Heart left ventricle (tissue), 13 donors: Measurements from ENCODE around the gene RRAGC.

Source experiments
- POLR2A ChIP-seq, 2 donors: fragments of 450-650 bp; IDR thresholded peaks; one replicate each; pipeline ENCODE4 v1.6.1; 2017; ENCODE audit warnings: antibody characterized with exemption in 2 of 2, mild to moderate bottlenecking in 2 of 2, moderate library complexity in 2 of 2
- TF ChIP-seq, protein P1 (sequence below), 12 donors: fragments of 200-600 bp; sonication (generic) in 4 of 12; IDR thresholded peaks; one replicate each; pipeline versions ENCODE4 v1.5.0 to v1.8.0; 2018 to 2022; ENCODE audit warnings: antibody characterized with exemption in 12 of 12, mild to moderate bottlenecking in 5 of 12
- donor health status: ischemic (EF 13 %, LVEDD 7.1; RV severe dilation, severe dysfunction).
- donor health status: DM: no; HTN: yes; CAD: no.
- donor health status: DM: no; HTN: no; CAD: no.
- donor health status: ischemic (EF 25% LVEDD 6.9; RV normal size, moderate dysfunction).
- donor health status: ischemic (EF 25% LVEDD 5.7; RV mildly dilated, moderate dysfunction).
- donor health status: ischemic (EF 35%, LVEDD 5.7; RV mildly dilated, moderate dysfunction).
- donor health status: nonischemic (EF 11% LVEDD 7.7; RV severe dilation, severe dysfunction).
- donor health status: DM: yes; HTN: yes; CAD: no.
- donor health status: PGD.
- donor health status: ischemic (EF 29% LVEDD 5.4; RV normal size, mild dysfunction).
- donor health status: nonischemic (EF 23%, LVEDD 6.1; RV moderate dilation, normal function).

DNA sequence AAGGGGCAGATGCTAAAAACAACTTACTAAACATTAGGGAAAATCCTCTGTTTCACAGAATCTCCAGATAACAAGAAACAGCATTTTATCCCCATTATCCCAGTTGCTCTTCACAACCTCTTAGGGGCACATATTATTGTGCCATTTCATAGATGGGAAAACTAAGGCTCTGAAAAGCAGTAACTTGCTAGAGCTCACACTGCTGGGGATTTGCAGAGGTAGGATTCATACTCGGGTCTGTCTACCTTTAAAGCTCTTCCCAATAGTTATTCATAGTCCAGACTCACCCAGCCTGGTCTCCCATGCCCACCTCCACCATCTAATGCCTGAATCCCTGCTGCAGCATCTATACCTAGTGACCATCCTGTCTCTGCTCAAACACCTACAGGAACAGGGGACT, 67.7 kb downstream of the RRAGC start:
- TF ChIP-seq, protein P1, sequence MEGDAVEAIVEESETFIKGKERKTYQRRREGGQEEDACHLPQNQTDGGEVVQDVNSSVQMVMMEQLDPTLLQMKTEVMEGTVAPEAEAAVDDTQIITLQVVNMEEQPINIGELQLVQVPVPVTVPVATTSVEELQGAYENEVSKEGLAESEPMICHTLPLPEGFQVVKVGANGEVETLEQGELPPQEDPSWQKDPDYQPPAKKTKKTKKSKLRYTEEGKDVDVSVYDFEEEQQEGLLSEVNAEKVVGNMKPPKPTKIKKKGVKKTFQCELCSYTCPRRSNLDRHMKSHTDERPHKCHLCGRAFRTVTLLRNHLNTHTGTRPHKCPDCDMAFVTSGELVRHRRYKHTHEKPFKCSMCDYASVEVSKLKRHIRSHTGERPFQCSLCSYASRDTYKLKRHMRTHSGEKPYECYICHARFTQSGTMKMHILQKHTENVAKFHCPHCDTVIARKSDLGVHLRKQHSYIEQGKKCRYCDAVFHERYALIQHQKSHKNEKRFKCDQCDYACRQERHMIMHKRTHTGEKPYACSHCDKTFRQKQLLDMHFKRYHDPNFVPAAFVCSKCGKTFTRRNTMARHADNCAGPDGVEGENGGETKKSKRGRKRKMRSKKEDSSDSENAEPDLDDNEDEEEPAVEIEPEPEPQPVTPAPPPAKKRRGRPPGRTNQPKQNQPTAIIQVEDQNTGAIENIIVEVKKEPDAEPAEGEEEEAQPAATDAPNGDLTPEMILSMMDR (IDR thresholded peaks at IDR 0.05): no peak
- no peak for TF ChIP-seq POLR2A (IDR thresholded peaks at IDR 0.05)
